Lower lobe of right lung (tissue), 2 donors: ENCODE data around the gene CHMP6. TPM values are rescaled to one million over a fixed set of nuclear protein-coding genes. Genes with fewer than 3 reads are reported as not detected.

Experiments
- ATAC-seq, 2 donors: fragments of 200-7000 bp; cut with Tn5 transposase; one replicate each; pipeline ENCODE4 v1.9.1; 2020 to 2022; ENCODE audit warnings: mild to moderate bottlenecking in 2 of 2, moderate library complexity in 2 of 2
- DNase-seq: peaks from one replicate; pipeline ENCODE4 v3.0.0-alpha.2; 2020
- H3K27ac ChIP-seq: fragments of 200-600 bp; one replicate; pipeline ENCODE4 v1.8.0; 2022
- H3K27me3 ChIP-seq: fragments of 200-600 bp; one replicate; pipeline ENCODE4 v1.8.0; 2022; ENCODE audit warnings: low read depth
- H3K36me3 ChIP-seq: fragments of 200-600 bp; one replicate; pipeline ENCODE4 v1.8.0; 2022; ENCODE audit warnings: mild to moderate bottlenecking
- H3K4me1 ChIP-seq: fragments of 200-600 bp; one replicate; pipeline ENCODE4 v1.8.0; 2022
- H3K4me3 ChIP-seq: fragments of 200-600 bp; one replicate; pipeline ENCODE4 v1.8.0; 2022; ENCODE audit warnings: mild to moderate bottlenecking
- H3K9me3 ChIP-seq: fragments of 200-600 bp; one replicate; pipeline ENCODE4 v1.8.0; 2022
- intact Hi-C: fragments of 100-400 bp; cut with DNase I; formaldehyde crosslinking; loops from one replicate; pipeline ENCODE4 v1.11.0; 2022
- total RNA-seq: library from RNA; stranded (reverse); fragmentation: NEBNext Ultra II Directional; extraction: Animal tissue kit (Norgen Biotek cat#: 25700); gene quantifications from one replicate; pipeline ENCODE4 v1.2.1, GENCODE V29; 2021
- TF ChIP-seq, protein P1 (sequence below): fragments of 200-600 bp; IDR thresholded peaks from one replicate; pipeline ENCODE4 v1.8.0; 2022; ENCODE audit warnings: antibody characterized with exemption, mild to moderate bottlenecking
- donor health status: DM: no; HTN: yes; CAD: no; lungs with severe emphysema.

The CHMP6 gene
- total RNA-seq, 1 donor from 2014 or later = 28.8 TPM

DNA sequence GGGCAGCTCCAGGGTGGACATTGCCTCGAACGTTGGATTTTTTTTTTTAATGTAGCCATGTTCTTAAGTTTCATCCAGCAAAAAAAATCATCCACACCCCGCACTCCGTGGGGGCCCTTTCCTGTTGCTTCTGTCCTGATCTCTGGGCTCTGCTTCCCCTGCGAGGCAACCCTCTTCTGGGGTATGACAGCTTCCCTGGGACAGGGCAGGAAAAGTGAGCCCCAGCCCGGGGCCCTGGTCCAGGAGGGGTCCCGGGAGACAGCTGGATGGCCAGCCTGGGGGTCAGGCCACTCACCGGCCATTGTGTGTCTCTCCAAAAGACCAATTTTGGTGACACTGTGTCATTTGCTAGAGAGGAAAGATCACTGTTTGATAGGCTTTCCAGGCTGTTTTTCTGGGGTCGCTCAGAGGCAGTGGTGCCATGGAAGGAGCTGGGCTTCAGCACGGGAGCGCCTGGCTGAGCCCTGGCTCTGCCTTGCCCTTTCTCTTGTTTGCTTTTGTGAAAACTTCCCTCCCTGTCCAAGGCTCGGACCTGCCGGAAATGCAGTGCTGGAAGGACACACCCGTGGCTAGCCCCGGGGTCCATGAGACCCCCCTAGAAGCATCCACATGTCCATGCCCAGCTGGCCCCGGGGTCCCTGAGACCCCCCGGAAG is 41.0 kb upstream of the CHMP6 start:
- peaks cover 55% of the 10 kb centered on the region for H3K36me3 ChIP-seq
- H3K9me3 ChIP-seq = no peaks in the 10 kb centered on the region
- ATAC-seq (no peak), DNase-seq (peak; percentile 30)
- H3K27me3 ChIP-seq = no peaks in the 10 kb centered on the region
- no peak overlapping the region for H3K27ac ChIP-seq
- TF ChIP-seq, protein P1, sequence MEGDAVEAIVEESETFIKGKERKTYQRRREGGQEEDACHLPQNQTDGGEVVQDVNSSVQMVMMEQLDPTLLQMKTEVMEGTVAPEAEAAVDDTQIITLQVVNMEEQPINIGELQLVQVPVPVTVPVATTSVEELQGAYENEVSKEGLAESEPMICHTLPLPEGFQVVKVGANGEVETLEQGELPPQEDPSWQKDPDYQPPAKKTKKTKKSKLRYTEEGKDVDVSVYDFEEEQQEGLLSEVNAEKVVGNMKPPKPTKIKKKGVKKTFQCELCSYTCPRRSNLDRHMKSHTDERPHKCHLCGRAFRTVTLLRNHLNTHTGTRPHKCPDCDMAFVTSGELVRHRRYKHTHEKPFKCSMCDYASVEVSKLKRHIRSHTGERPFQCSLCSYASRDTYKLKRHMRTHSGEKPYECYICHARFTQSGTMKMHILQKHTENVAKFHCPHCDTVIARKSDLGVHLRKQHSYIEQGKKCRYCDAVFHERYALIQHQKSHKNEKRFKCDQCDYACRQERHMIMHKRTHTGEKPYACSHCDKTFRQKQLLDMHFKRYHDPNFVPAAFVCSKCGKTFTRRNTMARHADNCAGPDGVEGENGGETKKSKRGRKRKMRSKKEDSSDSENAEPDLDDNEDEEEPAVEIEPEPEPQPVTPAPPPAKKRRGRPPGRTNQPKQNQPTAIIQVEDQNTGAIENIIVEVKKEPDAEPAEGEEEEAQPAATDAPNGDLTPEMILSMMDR = no peak
- H3K4me3 ChIP-seq = no peak overlapping the region
- H3K4me1 ChIP-seq = no peaks in the 10 kb centered on the region
- intact Hi-C loops = no loop called here

DNA sequence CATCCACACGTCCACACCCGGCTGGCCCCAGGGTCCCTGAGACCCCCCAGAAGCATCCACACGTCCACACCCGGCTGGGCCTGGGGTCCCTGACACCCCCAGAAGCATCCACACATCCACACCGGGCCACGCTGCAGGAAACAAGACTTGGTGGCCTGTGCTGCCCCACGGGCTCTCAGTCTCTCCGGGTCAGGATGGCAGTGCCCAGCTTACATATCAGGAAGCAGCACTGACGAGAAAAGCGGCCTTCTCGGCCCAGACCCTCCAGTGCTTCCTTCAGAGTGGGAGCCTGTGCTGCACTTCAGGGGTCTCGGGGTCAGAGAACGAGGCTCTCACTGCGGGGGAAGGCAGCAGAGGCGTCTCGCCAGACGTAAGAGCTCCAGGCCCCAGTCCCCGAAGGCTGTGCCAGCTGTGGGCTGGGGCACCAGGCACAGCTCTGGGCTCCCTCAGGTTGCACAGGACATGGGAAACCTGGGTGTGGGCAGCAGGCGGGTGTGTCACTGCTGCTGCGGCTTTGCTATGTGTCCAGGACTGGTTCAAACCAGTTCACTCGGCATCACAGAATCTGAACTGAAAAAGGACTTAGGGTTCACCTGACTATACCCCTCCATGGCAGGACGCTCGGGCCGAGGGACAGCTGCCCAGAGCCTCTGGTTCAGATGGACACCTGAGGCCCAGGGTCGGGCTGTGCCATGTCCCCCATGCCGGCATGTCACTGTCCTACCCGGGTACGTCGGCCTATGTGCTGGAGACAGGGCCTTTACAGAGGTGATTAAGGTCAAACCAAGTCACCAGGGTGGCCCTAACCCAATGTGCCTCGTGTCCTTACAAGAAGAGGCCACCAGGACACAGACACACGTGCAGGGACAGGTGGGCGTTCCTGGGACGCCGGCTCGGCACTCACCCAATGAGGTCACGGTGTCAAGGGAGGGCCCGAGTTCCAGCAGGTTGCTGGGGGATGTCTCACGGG is 40.2 kb upstream of the CHMP6 start:
- Histone ChIP-seq H3K4me3 (no peak overlapping the region), H3K27me3 (no peaks in the 10 kb centered on the region), H3K36me3 (peaks cover 47% of the 10 kb centered on the region), H3K9me3 (no peaks in the 10 kb centered on the region), H3K27ac (no peak overlapping the region), H3K4me1 (no peaks in the 10 kb centered on the region)
- TF ChIP-seq, protein P1 = no peak
- DNase-seq (peak; percentile 32), ATAC-seq (no peak)
- intact Hi-C loops = no loop called here

DNA sequence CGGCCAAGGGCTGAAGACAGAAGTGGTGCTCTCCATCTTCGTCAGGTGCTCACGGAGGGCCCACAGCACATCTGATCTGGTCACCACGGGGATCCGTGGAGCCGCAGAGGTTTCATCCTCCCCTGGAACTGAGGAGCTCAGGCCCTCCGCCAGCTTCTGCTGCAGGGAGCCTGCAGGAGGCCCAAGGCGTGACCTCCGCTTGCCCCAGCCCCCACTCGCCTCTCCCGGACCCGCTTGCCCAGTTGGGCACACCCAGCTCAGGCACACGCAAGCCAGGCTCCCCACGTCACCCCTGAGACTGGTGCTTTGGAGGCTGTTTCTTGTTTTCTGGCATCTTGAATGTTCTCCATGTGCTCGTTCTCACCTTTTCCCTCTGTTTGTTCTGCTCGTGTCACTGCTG is 39.4 kb upstream of the CHMP6 start:
- Histone ChIP-seq H3K9me3 (no peaks in the 10 kb centered on the region), H3K36me3 (peaks cover 39% of the 10 kb centered on the region), H3K27ac (no peak overlapping the region), H3K27me3 (no peaks in the 10 kb centered on the region), H3K4me1 (no peaks in the 10 kb centered on the region), H3K4me3 (no peak overlapping the region)
- intact Hi-C loops = no loop called here
- DNase-seq = peak; percentile 27
- ATAC-seq = no peak
- TF ChIP-seq, protein P1 = no peak

DNA sequence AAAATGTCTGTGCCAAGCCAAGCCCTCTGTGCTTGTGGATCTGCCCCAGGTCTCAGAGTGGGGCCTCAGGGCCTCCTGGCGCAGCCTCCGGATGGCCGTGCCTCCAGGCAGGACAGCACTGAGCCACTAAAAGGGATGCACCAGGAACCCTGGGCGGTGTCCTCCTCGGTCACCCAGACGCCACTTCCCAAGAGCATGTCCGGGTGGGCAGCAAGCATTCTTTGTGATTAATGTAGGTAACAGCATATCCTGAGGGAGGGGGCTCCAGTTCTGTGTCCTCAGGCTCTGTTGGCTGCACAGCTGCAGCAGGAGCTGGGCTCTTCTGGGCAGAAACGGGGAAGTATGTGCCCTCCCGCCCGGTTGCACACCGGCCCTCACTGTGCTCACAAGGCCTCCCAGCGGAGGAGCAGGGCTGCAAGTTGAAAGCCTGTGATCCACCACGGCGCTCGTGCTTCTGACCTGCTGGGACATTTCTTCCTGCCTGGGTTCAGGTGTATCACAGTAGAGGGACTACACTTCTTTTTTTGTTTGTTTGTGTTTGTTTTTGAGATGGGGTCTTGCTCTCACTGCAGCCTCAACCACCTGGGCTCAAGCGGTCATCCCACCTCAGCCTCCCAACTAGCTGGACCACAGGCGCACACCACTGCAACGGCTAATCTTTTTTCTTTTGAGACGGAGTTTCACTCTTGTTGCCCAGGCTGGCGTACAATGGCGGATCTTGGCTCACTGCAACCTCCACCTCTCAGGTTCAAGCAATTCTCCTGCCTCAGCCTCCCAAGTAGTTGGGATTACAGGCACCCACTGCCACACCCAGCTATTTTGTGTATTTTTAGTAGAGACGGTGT is 37.9 kb upstream of the CHMP6 start:
- Histone ChIP-seq H3K4me1 (no peaks in the 10 kb centered on the region), H3K27ac (no peak overlapping the region), H3K36me3 (peaks cover 26% of the 10 kb centered on the region), H3K4me3 (no peak overlapping the region), H3K27me3 (no peaks in the 10 kb centered on the region), H3K9me3 (no peaks in the 10 kb centered on the region)
- intact Hi-C loops = no loop called here
- TF ChIP-seq, protein P1 = no peak
- DNase-seq (peak; percentile 32), ATAC-seq (no peak)

DNA sequence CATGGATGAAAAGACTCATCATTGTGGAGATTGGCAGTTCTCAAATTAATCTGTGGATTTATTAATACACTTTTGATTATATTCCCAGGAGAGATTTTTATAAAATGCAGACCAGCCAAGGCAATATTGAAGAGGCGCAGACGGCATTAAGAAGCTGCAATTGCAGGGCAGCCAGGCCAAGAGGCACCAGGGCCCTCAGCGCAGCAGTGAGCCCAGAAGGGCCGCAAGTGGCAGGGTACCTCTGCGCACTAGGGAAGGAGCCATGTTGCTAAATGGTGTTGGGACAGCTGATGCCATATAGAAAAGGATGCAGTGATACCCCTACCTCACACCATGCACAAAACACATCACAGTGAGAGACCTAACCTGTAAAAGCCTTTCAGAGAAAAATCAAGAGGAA is 36.6 kb upstream of the CHMP6 start:
- ATAC-seq (no peak), DNase-seq (peak; percentile 4)
- no peak overlapping the region for H3K27ac ChIP-seq
- intact Hi-C loops = no loop called here
- peaks cover 13% of the 10 kb centered on the region for H3K4me1 ChIP-seq
- no peaks in the 10 kb centered on the region for H3K9me3 ChIP-seq
- H3K27me3 ChIP-seq = no peaks in the 10 kb centered on the region
- TF ChIP-seq, protein P1 = no peak
- H3K4me3 ChIP-seq = no peak overlapping the region
- H3K36me3 ChIP-seq = peaks cover 21% of the 10 kb centered on the region
